IMR-90 (cell line): Measurements from ENCODE around the gene CAMTA1. TPM values are rescaled to one million over a fixed set of nuclear protein-coding genes. Genes with fewer than 3 reads are reported as not detected.

ENCODE experiments used
- ATAC-seq: fragments of 200-7000 bp; cut with Tn5 transposase; 2 replicates; pipeline ENCODE4 v1.9.1; 2020; ENCODE audit warnings: low read depth, mild to moderate bottlenecking, moderate library complexity
- BruUV-seq: library from RNA; stranded (reverse); fragments of 400-500 nt; replicated peaks from 2 replicates; lab custom pipeline; 2021; lab: Mats Ljungman, UMichigan
- CTCF ChIA-PET: fragments of 300-600 bp; formaldehyde crosslinking; extraction: SDS; loops from one replicate; lab custom pipeline; 2021; ENCODE audit warnings: antibody characterized with exemption; lab: Yijun Ruan, JAX
- POLR2A ChIA-PET: fragments of 300-600 bp; sonication (Branson Sonifier 250); formaldehyde crosslinking; loops from one replicate; lab custom pipeline; 2022; ENCODE audit warnings: antibody characterized with exemption; ENCODE audit not compliant: unreplicated experiment; lab: Charles Lee
- DNase-seq: peaks from one replicate; pipeline ENCODE4 v3.0.0; 2013
- H2AFZ ChIP-seq: replicated peaks from 2 replicates; pipeline ENCODE3; 2013; ENCODE audit warnings: low read length, mild to moderate bottlenecking; ENCODE audit not compliant: poor library complexity
- H2AK5ac ChIP-seq: 2 replicates; pipeline ENCODE4 v1.6.1; 2013; ENCODE audit warnings: low read depth, low read length, inconsistent platforms
- H2AK9ac ChIP-seq: replicated peaks from 2 replicates; pipeline ENCODE3; 2013; ENCODE audit warnings: mild to moderate bottlenecking, low read depth, low read length, moderate library complexity; ENCODE audit not compliant: poor library complexity
- H2BK120ac ChIP-seq: 2 replicates; pipeline ENCODE4 v1.6.1; 2013; ENCODE audit warnings: low read depth, low read length, inconsistent platforms
- H2BK15ac ChIP-seq: 3 replicates; pipeline ENCODE4 v1.6.1; 2013; ENCODE audit warnings: low read depth, low read length, inconsistent platforms
- H2BK20ac ChIP-seq: 2 replicates; pipeline ENCODE4 v1.6.1; 2013; ENCODE audit warnings: low read depth, mild to moderate bottlenecking, inconsistent platforms, low read length, moderate library complexity
- H2BK5ac ChIP-seq: 2 replicates; pipeline ENCODE4 v1.6.1; 2013; ENCODE audit warnings: mild to moderate bottlenecking, low read depth, low read length, inconsistent platforms; ENCODE audit not compliant: poor library complexity, severe bottlenecking
- H3K14ac ChIP-seq: replicated peaks from 2 replicates; pipeline ENCODE4 v1.6.1; 2013; ENCODE audit warnings: low read depth, low read length, inconsistent platforms
- H3K18ac ChIP-seq: 2 replicates; pipeline ENCODE4 v1.6.1; 2013; ENCODE audit warnings: low read depth, low read length, control low read depth
- H3K23ac ChIP-seq: 2 replicates; pipeline ENCODE4 v1.6.1; 2013; ENCODE audit warnings: low read depth, low read length, inconsistent platforms
- H3K27ac ChIP-seq: 2 replicates; pipeline ENCODE4 v1.5.1; 2013; ENCODE audit warnings: mild to moderate bottlenecking, control low read depth, low read length; ENCODE audit not compliant: insufficient read depth
- H3K27me3 ChIP-seq: 2 replicates; pipeline ENCODE4 v1.6.1; 2013; ENCODE audit warnings: low read length; ENCODE audit not compliant: control insufficient read depth, insufficient read depth
- H3K36me3 ChIP-seq: 2 replicates; pipeline ENCODE4 v1.6.1; 2013; ENCODE audit warnings: low read length, mixed read lengths; ENCODE audit not compliant: control insufficient read depth, insufficient read depth
- H3K4ac ChIP-seq: 2 replicates; pipeline ENCODE4 v1.6.1; 2013; ENCODE audit warnings: low read depth, low read length, inconsistent platforms
- H3K4me1 ChIP-seq: 2 replicates; pipeline ENCODE4 v1.6.1; 2013; ENCODE audit warnings: low read length, mixed read lengths; ENCODE audit not compliant: control insufficient read depth, insufficient read depth
- H3K4me2 ChIP-seq: 2 replicates; pipeline ENCODE4 v1.6.1; 2013; ENCODE audit warnings: low read depth, mild to moderate bottlenecking, control low read depth, low read length, moderate library complexity
- H3K4me3 ChIP-seq: 2 replicates; pipeline ENCODE4 v1.5.1; 2013; ENCODE audit warnings: low read depth, mild to moderate bottlenecking, control low read depth, low read length, moderate library complexity; ENCODE audit not compliant: insufficient read depth
- H3K56ac ChIP-seq: 2 replicates; pipeline ENCODE4 v1.6.1; 2013; ENCODE audit warnings: low read length, inconsistent platforms; ENCODE audit not compliant: insufficient read depth; ENCODE audit errors: extremely low read depth
- H3K79me1 ChIP-seq, 2 experiments: 2 replicates each; pipeline ENCODE4 v1.6.1; 2013; ENCODE audit warnings: low read length in 2 of 2, inconsistent platforms in 1 of 2, low read depth in 1 of 2
- H3K9ac ChIP-seq: 2 replicates; pipeline ENCODE4 v1.6.1; 2013; ENCODE audit warnings: low read depth, low read length, control low read depth
- H3K9me1 ChIP-seq: 2 replicates; pipeline ENCODE4 v1.6.1; 2013; ENCODE audit warnings: low read length, inconsistent platforms; ENCODE audit not compliant: insufficient read depth
- H3K9me3 ChIP-seq: 2 replicates; pipeline ENCODE4 v1.6.1; 2013; ENCODE audit warnings: low read length; ENCODE audit not compliant: control insufficient read depth, insufficient read depth
- H4K20me1 ChIP-seq: 2 replicates; pipeline ENCODE4 v1.6.1; 2013; ENCODE audit warnings: low read length, inconsistent platforms; ENCODE audit not compliant: insufficient read depth
- H4K5ac ChIP-seq: 2 replicates; pipeline ENCODE4 v1.6.1; 2013; ENCODE audit warnings: mild to moderate bottlenecking, low read depth, low read length, control low read depth
- H4K8ac ChIP-seq, 2 experiments: 2 replicates each; pipeline ENCODE4 v1.6.1; 2013; ENCODE audit warnings: low read depth in 2 of 2, low read length in 2 of 2, control low read depth in 1 of 2, inconsistent platforms in 1 of 2
- H4K91ac ChIP-seq: 2 replicates; pipeline ENCODE4 v1.6.1; 2013; ENCODE audit warnings: low read depth, low read length, inconsistent platforms; ENCODE audit not compliant: insufficient read depth
- BHLHE40 ChIP-seq: fragments of 150-350 bp; IDR thresholded peaks from 2 replicates; pipeline ENCODE4 v1.6.1; 2016; ENCODE audit warnings: mild to moderate bottlenecking, low read depth, low read length
- CEBPB ChIP-seq: IDR thresholded peaks from 2 replicates; pipeline ENCODE4 v1.6.1; 2012; ENCODE audit warnings: low read depth, low read length, improper control_type of control experiment
- CHD1 ChIP-seq: IDR thresholded peaks from 2 replicates; pipeline ENCODE4 v1.6.1; 2012; ENCODE audit warnings: low read depth, low read length, improper control_type of control experiment
- CTCF ChIP-seq: conservative IDR thresholded peaks from 2 replicates; pipeline ENCODE4 v1.5.1; 2012; ENCODE audit warnings: mild to moderate bottlenecking, low read depth, low read length, improper control_type of control experiment
- ELK1 ChIP-seq: fragments of 150-350 bp; IDR thresholded peaks from 2 replicates; pipeline ENCODE4 v1.6.1; 2016; ENCODE audit warnings: low read depth, mild to moderate bottlenecking, low read length, moderate library complexity, borderline replicate concordance
- FOS ChIP-seq: fragments of 150-350 bp; IDR thresholded peaks from 2 replicates; pipeline ENCODE4 v1.6.1; 2016; ENCODE audit warnings: low read depth, low read length
- MAFK ChIP-seq: IDR thresholded peaks from 2 replicates; pipeline ENCODE4 v1.6.1; 2012; ENCODE audit warnings: low read depth, low read length, improper control_type of control experiment
- MAZ ChIP-seq: IDR thresholded peaks from 2 replicates; pipeline ENCODE4 v1.6.1; 2012; ENCODE audit warnings: low read depth, mild to moderate bottlenecking, low read length, improper control_type of control experiment, moderate library complexity, borderline replicate concordance
- MXI1 ChIP-seq: IDR thresholded peaks from 2 replicates; pipeline ENCODE4 v1.6.1; 2012; ENCODE audit warnings: low read depth, mild to moderate bottlenecking, low read length, moderate library complexity, borderline replicate concordance
- NFE2L2 ChIP-seq: fragments of 150-350 bp; IDR thresholded peaks from 2 replicates; pipeline ENCODE4 v1.6.1; 2016; ENCODE audit warnings: low read depth, mild to moderate bottlenecking, low read length
- POLR2A ChIP-seq: IDR thresholded peaks from 2 replicates; pipeline ENCODE4 v1.6.1; 2012; ENCODE audit warnings: mild to moderate bottlenecking, low read depth, low read length
- RAD21 ChIP-seq: IDR thresholded peaks from 2 replicates; pipeline ENCODE4 v1.6.1; 2012; ENCODE audit warnings: low read length, improper control_type of control experiment
- RCOR1 ChIP-seq: IDR thresholded peaks from 2 replicates; pipeline ENCODE4 v1.6.1; 2012; ENCODE audit warnings: mild to moderate bottlenecking, low read length, improper control_type of control experiment; ENCODE audit not compliant: insufficient replicate concordance
- RFX5 ChIP-seq: IDR thresholded peaks from 2 replicates; pipeline ENCODE4 v1.8.0; 2012; ENCODE audit warnings: low read depth, mild to moderate bottlenecking, low read length, moderate library complexity
- SMC3 ChIP-seq: fragments of 150-350 bp; IDR thresholded peaks from 2 replicates; pipeline ENCODE4 v1.6.1; 2016; ENCODE audit warnings: low read depth, mild to moderate bottlenecking, antibody characterized with exemption, low read length, moderate library complexity
- USF2 ChIP-seq: fragments of 150-350 bp; IDR thresholded peaks from 2 replicates; pipeline ENCODE4 v1.6.1; 2017; ENCODE audit warnings: mild to moderate bottlenecking, antibody characterized with exemption, low read length, low read depth
- WGBS, 2 experiments: methylation state at CpG; one replicate each; pipeline versions ENCODE4 v1.1.5 to v1.1.7; 2013; ENCODE audit warnings: missing lambda C conversion rate in 2 of 2; ENCODE audit not compliant: insufficient read length in 1 of 2; ENCODE audit errors: extremely low coverage in 2 of 2; 5-methylcytosine and 5-hydroxymethylcytosine counted together
- dilution Hi-C: fragments of 300-500 bp; cut with HindIII; formaldehyde crosslinking; loops from one replicate; pipeline ENCODE4 v1.14.3; 2018; ENCODE audit warnings: low sequenced_read_pairs; ENCODE audit not compliant: unreplicated experiment
- in situ Hi-C: fragments of 300-500 bp; cut with MboI; formaldehyde crosslinking; loops from 3 replicates; pipeline ENCODE4 v1.14.3; 2019; ENCODE audit warnings: low sequenced_read_pairs, inconsistent platforms, mixed read lengths
- intact Hi-C: fragments of 100-400 bp; cut with micrococcal nuclease; formaldehyde crosslinking; loops from 2 replicates; pipeline ENCODE4 v1.10.0; 2022
- polyA plus RNA-seq, 3 experiments: library from polyadenylated mRNA; depleted of rRNA; stranded (reverse); fragments of >200 nt; gene quantifications; 2 replicates each; pipeline ENCODE4 v1.2.3, GENCODE V29; 2012; ENCODE audit warnings: low replicate concordance in 1 of 3
- total RNA-seq: library from RNA; depleted of rRNA; stranded (reverse); fragments of >200 nt; gene quantifications from 2 replicates; pipeline ENCODE4 v1.2.3, GENCODE V29; 2012

Gene CAMTA1
- total and polyA plus RNA-seq, 2 of the 4 experiments (the other 2 are of a cell fraction) = 35.5 to 74.3 TPM

DNA sequence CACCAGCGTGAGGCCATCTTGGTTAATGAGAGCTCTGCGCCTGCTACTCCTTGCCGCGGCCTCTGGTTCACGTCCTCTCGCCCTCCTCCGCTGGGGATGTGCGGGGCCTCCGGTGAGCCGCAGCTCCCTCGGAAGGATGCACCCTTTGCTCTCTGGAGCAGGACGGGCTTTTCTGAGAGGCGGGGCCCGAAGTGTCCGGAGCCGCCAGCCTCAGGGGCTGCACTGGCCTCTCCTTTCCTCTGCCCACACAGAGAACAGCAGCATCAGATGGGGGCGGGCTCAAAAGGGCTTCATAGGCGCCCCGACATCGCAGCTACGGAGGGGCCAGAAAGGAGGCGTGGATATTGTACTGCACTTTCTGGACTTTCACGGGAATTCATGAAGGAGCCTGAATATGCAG, 284.7 kb downstream of the CAMTA1 start:
- POLR2A ChIA-PET = interaction anchor here (0.5 kb wide), 1 partner anchor 372 kb away, joined by 3 read pairs; no protein-coding TSS in a partner anchor
- intact Hi-C loops = loop anchor here (1.0 kb wide), 3 partner anchors 276 to 577 kb away; no protein-coding TSS in a partner anchor
- Histone ChIP-seq H3K4me1 (no peaks in the 10 kb centered on the region), H3K4me2 (peak overlapping the region; percentile 76), H3K9me1 (no peaks in the 10 kb centered on the region), H4K8ac (no peak overlapping the region), H3K4ac (no peak overlapping the region), H2BK20ac (no peak overlapping the region), H2AK5ac (no peak overlapping the region), H2BK5ac (no peak overlapping the region), H2AFZ (peak overlapping the region; percentile 85), H4K5ac (no peak overlapping the region), H3K14ac (no peak overlapping the region), H3K27me3 (peaks cover 13% of the 10 kb centered on the region), H4K20me1 (no peaks in the 10 kb centered on the region), H3K4me3 (peak overlapping the region; percentile 19), H3K23ac (no peak overlapping the region), H3K9me3 (no peaks in the 10 kb centered on the region), H3K18ac (no peak overlapping the region), H3K79me1 (no peaks in the 10 kb centered on the region), H4K91ac (no peak overlapping the region), H3K9ac (no peak overlapping the region), H3K56ac (no peak overlapping the region), H2AK9ac (no peak overlapping the region), H3K27ac (no peak overlapping the region), H2BK15ac (no peak overlapping the region), H3K36me3 (no peaks in the 10 kb centered on the region), H2BK120ac (no peak overlapping the region)
- 7% methylated on average over 15 of the region's 23 CpGs; no CpG with 5 or more reads in 1 of the 2 experiments for WGBS, 2 experiments
- DNase-seq (peak; percentile 6), ATAC-seq (peak; percentile 93)
- CTCF ChIA-PET = interaction anchor here (0.7 to 2.1 kb wide), 18 partner anchors 9 to 368 kb away, joined by 3 to 13 read pairs (median 3); no protein-coding TSS in a partner anchor
- dilution Hi-C loops = no loop called here
- BruUV-seq = no TSS peak
- TF ChIP-seq CTCF = no peak
- TF ChIP-seq USF2 = no peak
- no peak for TF ChIP-seq FOS
- no peak; the same call in 1 of the 2 replicates for TF ChIP-seq MAZ
- TF ChIP-seq MAFK = no peak
- TF ChIP-seq CHD1 = no peak
- TF ChIP-seq RAD21 = no peak
- no peak for TF ChIP-seq POLR2A
- no peak for TF ChIP-seq MXI1
- TF ChIP-seq RFX5 = no peak
- TF ChIP-seq CEBPB = no peak
- TF ChIP-seq BHLHE40 = no peak
- TF ChIP-seq RCOR1 = no peak
- TF ChIP-seq ELK1 = no peak
- no peak for TF ChIP-seq SMC3
- no peak for TF ChIP-seq NFE2L2
- in situ Hi-C loops = loop anchor here (10.0 kb wide), 1 partner anchor 275 kb away; no protein-coding TSS in a partner anchor
